Amygdala (tissue), 56 donors: Measurements from ENCODE around the gene USB1.
A peak's percentile ranks its signal among the peaks of the same experiment; 100 is the strongest.

Experiments
- DNase-seq, 56 donors: peaks; one replicate each; lab custom pipeline; 2025; lab: John Stamatoyannopoulos, UW

The USB1 gene

DNA sequence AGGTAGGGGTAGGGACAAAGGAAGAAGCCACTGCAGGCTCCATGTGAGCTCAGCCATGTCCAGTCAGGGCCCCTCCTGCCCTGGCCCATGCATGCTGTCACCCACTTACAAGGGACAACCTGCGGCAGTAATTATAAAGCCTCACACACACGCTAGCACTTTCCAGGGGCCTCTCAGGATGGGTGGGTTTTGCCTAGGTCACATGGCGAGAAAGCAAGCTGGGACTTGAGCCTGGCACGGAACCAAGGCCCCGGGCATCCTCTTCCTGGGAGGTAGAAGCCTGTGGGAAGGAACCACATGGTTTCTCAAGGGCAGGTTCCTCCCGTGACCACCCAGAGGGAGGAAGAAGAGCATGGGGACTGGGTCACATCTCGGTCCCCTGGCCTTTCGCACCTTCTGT, 7.8 kb upstream of the USB1 start:
- DNase-seq = no peak

DNA sequence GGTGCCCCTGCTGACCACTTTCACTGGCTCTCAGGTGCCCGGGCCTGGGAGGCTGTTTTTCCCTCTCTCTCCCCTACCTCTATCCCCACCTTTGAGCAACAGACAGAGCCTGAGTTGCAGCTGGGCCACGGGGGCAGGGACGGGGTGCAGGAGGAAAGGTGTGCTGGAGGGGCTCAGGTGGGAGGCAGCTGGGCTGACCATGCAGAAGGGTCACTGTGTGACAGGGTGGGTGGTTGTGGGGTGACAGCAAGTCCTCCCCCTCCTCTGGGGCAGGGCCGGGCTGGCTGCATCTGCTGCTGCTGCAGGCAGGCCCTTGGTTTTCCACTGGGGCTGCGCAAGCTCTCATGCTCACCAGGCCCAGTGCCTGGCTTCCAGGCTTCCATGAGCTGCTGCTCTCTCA, 7.3 kb upstream of the USB1 start:
- DNase-seq = no peak

DNA sequence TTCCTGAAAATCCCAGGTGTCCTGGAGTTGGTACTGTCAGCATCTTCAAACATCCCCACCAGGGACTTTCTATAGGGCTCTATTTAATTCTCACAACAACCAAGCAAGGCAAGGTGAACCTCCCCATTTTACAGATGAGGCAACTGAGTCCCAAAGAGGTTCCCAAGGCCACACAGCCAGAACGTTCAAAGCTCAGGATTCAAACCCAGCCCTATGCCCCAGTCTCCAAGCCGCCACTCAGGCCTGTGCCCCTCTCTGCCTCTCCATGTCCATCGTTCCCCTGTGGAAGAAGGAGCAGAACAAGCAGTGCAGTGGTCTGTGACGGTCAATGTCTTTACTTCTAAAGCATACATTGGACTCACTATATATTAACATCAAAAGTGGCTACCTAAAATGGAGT, 6.8 kb upstream of the USB1 start:
- DNase-seq = no peak

DNA sequence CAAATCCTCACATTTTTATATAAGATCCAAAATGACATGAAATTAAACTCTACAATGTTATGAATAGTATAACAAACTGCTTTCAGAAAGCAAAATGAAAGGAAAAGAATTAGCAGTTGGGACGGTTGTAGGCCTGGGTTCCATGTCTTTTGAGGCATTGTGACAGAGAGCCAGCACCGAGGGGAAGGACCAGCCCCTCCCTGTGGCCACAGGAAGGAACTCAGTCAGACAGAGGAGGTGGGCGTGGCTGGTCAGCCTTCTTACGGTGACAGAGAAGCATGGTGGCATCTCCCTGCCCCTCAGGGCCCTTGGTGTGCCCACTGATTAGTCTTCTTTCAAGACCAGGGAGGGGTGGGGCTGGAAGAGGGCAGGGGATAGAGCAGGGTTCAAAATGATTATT, 6.4 kb upstream of the USB1 start:
- peak in 2 of 56 donors; percentile 7 to 10 for DNase-seq

DNA sequence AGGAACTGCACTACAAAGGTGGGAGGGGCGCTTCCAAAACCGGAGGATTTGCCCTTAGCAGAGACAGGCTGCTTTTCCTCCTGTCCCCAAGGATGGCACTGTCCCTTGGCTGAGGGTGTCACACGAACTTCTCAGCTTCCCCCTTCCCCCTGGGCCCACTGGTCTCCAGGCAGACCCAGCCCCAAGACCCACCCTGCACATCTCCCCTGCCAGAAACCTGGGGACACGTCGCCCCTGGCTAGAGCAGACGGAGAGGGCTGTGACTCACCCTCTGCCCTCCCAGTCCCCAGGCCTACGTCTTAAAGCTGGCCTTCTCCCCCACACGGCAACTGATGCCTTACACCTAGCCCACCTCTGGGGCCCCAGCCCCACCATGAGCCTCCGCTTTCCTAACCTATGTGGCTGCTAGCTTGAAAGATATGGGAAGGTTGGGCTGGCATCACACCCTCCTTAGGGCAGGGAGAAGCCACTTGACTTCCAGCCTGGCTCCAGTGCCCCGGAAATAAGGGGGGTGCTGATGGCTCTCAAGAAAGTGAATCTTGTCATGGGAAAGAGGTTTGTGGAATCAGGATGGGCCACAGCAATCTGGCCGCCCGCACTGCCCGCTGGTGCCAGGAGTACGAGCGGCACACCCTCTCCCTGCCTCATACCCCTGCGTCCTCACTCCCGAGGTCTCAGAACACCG, 5.3 kb upstream of the USB1 start:
- no peak for DNase-seq

DNA sequence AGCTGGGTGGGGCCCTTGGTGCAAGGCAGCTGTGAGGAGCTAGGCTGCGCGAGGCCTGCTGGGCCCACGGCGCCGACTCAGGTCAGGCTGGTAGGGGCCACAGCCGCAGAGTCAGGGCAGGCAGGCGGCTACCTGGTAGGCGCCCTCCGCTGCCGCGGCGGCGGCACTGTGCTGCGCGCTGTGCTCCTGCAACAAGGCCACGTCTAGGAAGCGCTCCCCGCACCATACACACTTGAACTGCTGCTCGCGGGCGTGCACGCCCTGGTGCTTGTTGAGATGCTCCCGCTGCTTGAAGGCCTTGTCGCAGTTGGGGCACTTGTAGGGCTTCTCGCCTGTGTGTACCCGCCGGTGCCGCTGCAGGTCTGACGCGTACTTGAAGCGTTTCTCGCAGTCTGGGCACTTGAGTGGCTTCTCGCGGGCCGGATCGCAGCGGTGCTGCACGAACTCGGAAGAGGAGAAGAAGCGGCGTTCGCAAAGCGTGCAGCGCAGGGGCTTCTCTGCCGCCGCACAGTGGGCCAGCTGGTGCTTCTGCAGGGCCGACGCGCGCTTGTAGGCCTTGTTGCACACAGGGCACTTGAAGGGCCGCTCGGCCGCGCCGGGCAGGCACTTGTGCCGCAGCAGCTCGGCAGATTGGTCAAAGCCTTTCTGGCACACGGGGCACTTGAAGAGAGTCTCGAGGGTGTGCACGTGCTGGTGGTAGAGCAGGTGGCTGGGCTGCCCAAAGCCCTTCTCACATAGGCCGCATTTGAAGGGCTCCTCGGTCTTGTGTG, 4.6 kb upstream of the USB1 start:
- DNase-seq = no peak

DNA sequence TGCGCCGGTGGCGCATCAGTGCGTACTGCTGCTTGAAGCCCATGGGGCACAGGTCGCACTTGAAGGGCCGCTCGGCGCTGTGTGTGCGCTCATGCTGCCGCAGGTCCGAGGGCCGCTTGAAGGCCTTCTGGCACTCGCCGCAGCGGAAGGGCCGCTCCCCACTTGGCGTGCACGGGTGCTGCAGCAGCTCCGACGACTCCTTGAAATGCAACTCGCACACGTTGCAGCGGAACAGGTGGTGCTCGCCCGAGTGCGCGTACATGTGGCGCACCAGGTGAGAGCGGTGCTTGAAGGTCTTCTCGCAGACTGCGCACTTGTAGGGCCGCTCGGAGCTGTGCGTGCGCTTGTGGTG, 4.1 kb upstream of the USB1 start:
- DNase-seq = no peak

DNA sequence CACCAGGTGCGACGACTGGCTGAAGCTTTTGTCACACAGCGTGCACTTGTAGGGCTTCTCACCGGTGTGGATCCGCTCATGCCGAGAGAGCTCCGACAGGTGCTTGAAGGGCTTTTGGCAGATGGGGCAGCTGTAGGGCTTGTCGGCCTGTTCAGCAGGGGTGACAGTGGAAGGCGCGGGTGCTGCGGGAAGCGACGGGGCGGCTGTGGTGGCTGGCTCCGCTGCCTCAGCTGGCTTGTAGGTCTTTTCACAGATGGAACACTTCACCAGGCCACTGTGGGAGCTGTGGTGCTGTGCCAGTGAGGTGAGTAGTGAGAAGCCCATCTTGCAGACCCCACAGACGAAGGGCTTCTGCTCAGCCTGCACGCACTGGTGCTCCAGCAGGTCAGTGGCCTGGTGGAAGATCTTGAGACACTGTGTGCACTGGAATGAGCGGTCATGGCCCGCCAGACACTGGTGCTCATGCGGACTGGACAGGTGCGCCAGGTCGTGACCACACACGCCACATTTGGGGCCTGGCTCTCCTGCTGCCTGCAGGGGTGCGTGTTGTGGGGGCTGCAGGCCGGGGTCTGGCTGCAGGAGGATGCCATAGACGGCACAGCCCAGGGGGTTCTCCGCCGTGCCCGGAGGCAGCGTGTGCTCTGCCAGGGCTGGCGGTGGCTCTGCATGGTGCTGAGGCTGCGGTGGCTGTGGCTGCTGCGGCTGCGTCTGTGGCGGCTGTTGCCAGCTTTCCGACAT, 3.5 kb upstream of the USB1 start:
- DNase-seq = no peak

DNA sequence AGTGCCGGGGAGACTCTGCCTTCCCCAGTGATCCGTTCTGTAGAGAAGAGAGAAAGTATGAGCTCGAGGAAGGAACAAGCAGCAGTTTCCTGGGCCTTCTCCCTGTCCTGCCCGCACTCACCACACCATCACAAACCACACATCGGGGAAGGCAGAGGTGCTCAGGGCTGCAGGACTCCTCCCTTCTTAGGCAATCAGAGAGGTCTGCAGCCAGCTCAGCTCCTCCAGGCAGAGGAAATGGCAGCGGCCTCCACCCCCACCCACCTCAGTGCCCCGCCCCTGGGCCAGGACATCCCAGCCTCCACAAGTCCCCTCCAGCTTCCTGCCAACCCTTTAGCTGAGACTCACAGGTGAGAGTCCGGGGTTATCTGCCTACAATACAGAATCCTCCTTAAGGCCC, 2.7 kb upstream of the USB1 start:
- no peak for DNase-seq

DNA sequence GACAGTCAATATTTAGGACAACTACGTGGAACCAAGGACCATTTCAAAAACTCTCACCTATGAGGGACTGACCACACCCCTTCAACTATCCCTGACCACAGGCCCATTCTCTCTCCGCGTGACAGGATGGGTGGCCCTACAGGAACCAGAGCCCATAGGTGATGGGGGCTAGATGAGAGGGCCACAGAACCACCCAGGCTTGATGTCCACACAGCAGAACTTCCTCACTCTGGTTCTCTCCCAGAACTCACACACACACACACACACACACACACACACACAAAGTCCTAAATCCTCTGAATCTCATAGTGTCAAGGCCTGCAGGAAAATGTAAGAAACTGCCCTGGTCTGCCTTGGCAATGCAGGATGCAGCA, 2.2 kb upstream of the USB1 start:
- DNase-seq = no peak

DNA sequence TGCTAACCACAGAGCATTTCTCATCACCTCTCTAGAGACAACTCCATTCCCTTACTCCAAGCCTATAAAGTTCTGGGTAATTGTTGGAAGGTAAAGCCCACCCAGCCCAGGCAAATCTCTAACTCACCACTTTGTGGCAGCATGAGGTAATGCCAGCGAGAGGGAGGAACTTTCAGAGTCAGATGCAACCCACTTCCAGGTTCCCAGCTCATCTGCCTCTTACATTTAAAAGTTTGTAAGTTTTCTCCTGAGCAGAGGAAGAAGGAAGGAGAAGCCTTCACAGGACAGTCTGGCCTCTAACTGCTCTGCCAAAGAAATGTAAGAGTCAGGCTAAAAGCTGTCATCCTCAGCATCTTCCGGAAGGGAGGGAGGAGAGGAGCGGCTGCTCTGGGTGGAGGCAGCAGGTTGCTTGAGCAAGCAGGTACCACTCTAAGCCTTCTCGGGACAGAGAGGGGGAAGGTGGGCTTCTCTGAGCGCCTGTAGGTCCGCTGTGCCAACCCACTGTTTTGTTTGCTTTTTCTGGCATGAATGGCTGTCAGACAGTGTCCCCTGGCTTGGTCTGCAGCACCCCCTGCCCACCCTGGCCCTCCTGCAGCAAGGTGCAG, 1.7 kb upstream of the USB1 start:
- peak in 4 of 56 donors; percentile 7 to 44 (median 12) for DNase-seq

DNA sequence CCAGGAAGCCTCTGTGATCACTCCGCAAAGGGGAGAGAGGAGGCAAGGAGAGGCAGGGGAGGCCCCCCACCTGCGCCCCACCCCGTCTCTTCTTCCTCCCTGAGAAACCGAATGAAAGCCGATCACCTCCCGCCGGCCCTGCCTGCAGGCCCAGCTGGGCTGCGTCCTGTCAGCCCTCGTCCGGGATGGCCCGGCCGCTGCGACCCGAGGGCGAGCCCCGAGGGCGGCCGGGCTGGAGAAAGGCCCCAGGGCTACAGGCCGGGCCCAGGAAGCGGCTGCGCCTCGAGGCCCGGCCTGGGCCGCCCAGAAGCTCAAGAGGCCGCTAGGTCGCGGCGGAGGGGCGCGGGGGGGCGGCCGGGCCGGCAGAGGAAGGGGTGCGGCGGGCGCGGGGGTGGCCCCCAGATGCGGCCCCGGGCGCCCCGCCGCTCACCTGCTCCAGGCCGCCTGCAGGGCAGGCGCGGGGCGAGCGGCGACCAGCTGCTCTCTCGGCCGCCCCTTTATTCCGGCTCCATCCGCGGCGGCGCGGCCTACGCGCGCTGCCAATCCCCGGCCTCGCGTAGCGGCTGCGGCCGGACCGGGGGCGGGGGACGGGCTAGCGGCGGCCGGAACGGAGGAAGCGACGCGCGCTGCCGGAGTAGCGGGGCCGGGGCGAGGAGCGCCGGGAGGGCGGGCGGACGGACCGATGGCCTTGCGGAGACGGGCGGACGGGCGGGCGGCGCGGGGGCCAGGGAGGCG, 1.1 kb upstream of the USB1 start, which contains the start of gene ZNF319:
ZNF319 (minus strand) TSS at position 702 of the 735 bp plus-strand sequence. CDS start 2,407 bp downstream, outside the sequence.
- no peak for DNase-seq

DNA sequence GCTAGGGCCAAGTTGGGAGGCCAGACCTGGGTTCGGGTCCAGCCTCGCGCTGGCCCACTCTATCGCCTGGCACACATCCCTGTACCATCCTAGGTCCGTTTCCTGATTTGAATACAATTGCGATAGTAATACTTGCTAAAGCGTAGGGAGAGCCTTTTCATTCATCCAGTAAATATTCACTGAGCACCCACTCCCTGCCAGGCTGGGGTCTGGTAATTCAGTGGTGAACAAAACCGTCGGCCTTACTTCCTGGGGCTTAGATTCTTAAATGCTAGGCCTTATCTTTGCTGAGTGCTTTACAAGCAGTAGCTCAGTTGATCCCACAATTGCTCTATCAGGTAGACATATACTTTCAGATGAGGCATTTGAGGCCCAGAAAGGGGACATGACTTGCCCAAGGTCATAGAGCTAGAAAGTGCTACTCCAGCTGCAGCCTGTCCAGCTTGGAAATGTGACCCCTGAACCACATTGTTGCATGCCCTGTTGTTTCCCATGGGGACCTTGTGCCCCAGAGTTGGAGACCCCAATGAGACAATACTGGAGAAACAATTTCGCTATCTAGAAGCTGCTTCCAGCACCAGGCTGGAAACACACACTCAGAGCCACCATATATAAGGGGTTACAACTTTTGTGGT, 691 bp downstream of the USB1 start:
- no peak for DNase-seq

DNA sequence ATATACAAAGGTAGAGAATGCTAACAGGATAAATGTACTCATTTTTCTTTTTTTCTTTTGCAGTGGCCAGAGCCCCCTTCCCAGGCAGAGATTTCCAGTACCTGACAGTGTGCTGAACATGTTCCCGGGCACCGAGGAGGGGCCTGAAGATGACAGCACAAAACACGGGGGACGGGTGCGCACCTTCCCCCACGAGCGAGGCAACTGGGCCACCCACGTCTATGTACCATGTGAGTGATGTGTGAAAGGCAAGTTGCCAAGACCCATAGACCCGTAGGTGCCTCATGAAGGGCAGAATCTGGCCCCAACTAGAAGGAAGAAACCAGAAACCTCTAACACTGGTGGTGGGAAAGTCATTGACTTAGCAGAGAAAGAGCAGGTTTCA, 1.2 kb downstream of the USB1 start:
- no peak for DNase-seq

DNA sequence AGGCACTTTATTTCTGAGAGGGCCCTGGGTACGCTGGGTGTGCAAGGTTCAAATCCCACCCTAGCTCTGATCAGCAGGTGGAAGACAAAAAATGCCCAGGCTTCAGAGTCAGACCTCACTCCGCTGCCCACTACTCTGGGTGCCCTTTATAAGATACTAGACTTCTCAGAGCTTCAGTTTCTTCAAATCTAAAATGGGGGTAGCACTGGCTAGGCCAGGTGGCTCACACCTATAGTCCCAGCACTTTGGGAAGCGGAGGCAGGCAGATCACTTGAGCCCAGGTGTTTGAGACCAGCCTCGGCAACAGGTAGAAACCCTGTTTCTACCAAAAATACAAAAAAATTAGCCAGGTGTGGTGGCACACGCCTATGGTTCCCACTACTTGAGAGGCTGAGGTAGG, 1.7 kb downstream of the USB1 start:
- no peak for DNase-seq

DNA sequence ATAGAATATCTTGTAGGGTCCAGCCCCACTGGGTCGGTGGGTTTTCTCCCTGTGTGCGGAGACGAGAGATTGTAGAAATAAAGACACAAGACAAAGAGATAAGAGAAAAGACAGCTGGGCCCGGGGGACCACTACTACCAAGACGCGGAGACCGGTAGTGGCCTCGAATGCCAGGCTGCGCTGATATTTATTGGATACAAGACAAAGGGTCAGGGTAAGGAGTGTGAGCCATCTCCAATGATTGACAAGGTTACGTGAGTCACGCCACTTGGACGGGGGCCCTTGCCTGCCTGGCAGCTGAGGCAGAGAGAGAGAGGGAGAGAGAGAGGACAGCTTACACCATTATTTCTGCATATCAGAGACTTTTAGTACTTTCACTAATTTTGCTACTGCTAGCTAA, 3.5 kb downstream of the USB1 start:
- DNase-seq = peak in 2 of 56 donors; percentile 30 to 31

DNA sequence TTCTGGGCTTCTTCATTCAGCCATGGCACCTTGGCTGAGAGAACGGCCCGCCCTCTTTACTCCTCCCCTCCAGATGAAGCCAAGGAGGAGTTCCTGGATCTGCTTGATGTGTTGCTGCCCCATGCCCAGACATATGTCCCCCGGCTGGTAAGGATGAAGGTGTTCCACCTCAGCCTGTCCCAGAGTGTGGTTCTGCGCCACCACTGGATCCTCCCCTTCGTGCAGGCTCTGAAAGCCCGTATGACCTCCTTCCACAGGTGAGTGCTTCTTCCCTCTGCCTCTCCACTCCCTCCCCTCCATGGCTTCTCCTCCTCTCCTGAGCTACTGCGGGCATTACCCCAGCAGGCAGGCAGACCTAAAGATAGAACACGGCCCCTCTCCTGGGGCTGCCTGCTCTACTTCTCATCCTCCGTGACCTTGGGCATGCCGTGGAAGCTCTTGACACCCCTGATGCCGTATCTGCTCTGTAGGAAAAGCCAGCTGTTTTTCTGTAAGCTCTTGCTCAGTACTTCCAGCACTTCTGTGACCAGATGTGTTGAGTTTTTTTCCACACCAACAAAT, 8.7 kb downstream of the USB1 start:
- DNase-seq = no peak

DNA sequence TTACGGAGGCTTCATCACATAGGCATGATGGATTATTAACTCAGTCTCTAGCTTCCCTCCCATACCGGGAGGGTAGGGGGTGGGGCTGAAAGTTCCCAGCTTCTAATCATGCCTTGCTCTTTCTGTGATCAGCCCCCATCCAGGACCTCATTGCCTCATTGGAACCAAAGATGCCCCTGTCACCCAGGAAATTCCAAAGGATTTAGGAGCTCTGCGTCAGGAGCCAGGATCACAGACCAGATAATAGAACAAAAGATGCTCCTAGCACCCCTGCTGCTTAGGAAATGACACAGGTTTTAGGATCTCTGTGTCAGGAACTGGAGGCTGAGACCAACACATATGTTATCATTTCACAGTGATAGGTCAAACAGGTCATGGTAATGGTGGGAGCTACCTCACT, 9.7 kb downstream of the USB1 start:
- DNase-seq = no peak

DNA sequence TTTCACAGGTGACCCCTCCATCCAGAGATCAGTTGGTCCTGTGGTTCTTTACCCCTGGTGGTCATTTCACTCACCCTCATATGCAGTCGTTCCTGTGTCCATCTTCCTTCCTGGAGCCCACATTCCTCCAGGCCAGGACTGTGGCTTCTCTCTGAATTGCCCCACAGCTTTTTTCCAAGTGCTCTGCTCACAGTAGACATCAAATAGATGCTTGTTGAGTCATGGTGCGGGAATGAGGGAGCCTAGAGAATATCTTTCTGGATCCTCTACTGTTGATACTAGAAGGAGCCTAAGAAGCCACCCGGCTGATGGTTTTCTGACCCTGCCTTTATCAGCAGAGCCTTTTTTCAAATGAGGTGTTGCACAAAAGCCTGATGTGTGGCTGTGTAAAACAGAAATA, 10.4 kb downstream of the USB1 start:
- no peak for DNase-seq

DNA sequence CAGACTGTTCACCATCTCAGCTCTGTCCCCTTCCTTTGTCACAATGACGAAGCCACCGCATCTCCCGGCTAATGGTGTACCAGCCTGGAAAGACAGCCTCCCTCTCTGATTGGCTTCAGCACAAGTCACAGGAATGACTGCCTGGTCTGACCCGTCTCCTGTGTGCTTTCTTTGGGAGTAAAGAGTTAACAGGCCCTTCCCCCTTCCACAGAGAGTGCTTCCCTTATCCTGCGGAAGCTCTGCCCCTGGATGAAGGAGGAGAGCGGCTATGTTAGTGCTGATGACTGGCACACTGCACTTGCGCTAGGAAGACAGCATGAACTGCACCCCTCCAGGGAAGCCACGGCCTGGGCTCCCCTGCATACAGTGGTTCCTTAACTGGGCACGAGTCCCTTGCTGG, 11.3 kb downstream of the USB1 start:
- DNase-seq = no peak
